ENCODE results near the gene SKOR1.

Gene SKOR1

DNA sequence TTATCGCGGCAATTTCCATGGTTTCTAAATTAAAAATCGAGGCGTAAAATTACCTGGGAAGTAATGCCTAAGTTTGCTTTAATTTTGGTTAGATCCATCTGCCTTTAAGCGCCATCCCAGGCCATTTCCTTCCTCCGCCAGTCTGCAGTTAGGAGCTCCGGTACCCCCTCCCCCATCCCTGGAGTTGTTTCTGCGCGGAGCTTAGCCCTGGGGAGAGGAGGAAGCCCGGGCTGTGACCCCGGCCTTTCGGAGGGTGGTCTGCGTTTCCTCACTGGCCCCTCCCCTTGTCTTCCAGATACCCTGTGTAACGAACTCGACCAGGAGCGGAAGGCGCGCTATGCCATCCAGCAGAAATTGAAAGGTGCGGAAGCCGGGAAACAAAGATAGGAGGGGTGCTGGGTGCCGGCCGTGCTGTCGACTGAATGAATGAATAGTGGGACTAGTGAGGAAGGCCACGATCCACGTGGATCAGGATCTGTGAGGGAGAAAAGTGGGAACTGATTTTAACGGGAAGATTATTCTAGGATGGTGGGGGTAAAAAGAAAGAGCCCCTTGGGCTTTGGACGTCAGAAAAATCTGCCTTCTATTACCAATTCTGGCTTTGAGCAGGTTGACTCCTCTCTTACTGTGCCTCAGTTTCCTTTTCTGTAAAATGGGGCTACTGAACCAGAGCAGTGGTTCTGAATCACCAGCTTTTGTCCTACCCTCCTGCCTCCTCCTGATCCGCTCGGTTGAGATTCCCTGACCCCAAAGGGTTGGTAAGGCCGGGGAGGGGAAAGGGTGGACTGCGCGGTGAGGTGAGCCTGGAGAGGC lies 7.8 kb downstream of the SKOR1 start:
- no peak for DNase-seq

DNA sequence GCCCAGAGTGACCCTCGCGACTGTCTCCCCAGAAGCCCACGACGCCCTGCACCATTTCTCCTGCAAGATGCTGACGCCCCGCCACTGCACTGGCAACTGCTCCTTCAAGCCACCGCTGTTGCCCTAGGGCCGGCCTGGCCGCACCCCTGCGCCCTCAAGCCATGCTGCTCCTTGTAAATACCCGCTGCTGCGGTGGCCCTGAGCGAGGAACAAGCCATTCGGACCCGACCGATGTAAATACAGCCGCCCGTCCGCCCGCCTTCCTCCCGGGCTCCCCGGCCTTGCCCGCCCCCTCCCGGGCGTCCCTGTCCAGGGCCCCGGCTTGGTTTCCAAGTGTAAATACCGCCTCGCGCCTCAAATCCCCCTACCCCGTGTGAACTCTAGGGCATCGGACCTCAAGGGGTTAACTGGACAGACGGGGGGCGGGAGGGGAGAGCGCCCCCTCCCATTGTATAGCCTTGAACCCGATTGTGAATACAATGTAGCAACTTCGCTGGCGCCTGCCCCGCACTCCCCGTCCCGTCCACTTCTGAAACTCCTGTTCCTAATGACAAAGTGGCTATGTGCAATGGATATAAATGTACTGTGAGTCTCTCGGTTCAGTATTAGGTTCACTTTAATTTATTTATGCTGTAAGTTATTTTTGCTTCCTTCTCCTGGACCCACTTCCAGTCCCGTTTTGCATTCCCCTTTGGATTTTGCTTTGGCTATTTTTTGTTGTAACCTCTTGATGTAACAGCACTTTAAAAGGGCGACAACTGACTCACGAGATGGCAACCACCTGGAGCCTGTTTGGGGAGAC lies 8.6 kb downstream of the SKOR1 start:
- peak in 1 of 51 donors; percentile 32 for DNase-seq

DNA sequence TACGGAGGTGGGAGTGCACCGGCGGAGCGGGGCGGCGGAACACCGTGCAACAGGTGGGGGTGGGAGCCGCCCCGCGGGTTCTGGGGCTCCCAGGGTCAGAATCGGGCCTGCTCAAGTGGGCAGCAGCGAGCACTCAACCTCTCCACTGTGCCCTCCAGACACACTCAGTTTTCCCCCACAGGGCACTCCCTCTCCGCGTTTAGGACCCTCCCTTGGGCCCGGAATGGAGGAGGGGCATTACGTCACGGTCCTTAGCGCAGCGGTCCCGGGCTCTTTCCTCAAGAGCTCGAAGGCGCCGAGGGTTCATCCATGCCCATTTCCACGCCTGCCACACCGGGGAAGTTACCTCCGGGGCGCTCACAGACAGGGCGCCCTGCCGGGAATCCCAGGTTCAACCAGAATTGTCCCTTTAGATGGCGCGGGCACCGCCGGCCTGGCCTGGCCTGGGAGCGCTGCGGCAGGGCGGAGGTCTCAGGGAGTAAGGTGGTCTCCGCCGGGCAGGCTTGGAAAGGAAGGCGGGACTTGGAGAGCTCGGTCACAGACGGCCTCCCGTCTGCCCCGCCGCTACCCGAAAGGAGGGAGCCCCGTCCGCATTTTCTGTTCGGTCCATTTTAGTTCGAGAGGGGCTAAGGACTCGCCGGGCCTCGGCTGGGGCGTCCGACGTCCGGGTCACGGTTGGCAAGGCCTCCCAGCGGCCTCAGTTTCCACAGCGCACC lies 9.4 kb downstream of the SKOR1 start:
- DNase-seq: no peak

DNA sequence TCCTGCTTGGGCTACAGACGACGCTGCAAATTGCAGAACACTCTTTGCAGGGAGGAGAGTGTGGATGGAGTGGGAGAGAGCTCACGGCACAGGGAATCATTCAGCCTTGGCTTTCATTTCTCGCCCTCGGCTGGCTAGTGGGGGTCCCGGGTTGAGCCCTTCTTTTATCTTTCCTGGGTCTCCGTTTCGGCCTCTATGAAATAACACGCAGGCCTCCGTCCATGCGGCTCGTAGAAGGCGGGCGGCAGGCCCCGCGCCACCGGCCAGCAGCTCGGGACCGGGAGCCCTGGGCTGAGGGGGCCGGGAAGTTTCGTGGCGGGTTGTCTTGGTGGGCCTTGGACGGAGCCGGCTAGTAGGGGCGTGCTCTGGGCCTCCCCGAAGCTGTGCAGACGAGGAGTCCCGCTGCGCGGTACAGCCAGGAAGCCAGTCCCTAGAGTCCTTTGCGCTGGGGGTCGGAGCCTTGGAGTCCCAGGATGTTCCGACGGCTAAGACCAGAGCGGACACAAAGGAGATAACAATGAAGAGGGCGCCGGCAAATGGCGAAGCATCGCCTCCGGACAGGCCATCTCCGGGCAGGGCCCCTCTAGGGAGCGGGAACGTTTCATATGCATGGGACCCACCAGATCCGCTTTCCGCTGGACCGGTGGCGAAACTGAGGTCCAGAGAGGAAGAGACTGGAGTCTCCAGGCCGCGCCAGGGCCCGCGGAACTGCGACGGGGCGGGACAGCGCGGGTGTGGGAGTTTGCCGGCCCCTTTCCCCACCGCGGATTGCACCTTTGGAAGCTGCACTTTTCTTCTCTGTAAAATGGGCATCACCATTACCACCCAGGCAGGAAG lies 10.2 kb downstream of the SKOR1 start:
- no peak for DNase-seq

DNA sequence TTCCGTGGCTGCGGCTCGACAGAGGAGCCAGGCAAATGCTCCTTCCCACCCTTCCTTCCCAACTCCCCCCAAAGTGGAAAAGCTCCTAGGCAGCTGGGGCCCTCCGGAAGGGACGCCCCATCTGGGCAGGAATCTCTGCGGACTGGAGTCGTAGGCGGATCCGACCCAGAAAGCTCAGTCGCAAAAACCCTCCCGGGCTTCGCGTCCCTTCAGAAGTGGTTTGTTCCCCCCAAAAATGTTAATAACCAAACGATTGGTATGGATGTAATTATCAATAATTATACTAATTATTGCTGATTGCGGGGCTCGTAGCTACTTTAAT lies 10.8 kb downstream of the SKOR1 start:
- no peak for DNase-seq

DNA sequence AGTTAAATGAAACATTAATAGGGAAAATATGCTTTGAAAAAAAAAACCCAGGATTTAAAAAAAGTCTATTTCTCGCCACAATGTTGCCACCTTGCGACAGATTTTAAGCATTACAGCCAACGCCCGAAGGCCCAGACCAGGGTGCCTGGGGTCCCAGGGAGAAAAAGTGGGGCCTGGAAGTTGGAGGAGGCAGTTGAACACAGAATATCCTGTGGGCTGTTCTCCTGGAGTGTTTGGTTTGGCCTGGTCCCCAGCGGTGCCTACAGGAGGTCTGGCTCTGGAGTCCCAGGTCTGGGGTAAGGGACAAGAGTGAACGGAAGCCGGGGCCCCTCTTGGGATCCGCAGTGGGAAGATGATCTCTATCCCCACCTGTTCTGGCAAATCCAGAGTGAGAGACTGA lies 11.2 kb downstream of the SKOR1 start:
- DNase-seq: peak in 13 of 51 donors; percentile 5 to 46 (median 17)

DNA sequence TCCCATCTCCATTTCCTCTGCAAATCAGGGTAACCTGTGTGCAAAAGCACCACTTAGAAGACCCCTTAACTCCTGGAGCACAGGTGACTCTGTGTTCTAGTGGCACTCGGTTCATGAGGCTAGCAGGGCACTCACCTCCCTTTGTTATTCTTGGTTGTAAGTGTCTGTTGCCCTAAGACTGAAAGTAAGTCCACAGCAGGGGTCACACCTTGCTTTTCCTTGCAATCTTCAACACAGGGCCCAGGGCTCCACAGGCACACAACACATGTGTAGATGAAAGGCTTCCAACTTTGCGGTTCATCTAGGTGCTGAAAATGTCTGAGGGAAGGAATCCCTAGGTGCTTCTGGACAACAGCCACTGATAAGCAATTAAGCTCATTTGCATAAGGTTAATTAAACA lies 11.6 kb downstream of the SKOR1 start:
- no peak for DNase-seq

DNA sequence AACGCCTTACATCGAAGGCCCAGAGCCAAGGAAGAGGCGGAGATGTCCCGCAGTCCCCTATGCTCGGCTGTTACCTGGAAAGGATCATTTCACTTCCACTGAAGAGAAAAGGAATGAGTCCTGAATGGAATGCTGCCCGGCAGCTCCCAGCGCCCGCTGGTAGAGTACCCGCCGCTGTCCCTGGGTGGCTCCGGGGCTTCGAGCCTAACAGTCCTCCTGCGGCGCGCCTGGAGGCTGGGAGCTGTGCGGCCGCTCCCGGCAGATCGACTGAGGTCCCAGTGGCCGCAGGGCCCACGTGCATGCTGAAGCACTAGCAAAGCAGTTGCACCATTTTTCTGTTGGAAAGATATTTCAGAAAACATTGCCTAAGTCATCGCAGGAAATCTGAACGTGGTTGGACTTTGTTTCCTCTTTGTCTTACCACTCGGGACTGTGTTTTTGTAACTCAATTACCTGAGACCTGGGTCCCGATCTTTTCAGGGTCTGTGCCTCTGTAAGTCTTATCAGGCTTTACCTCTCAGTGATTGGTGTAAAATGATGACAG lies 13.6 kb downstream of the SKOR1 start:
- peak in 35 of 51 donors; percentile 6 to 69 (median 41) for DNase-seq

DNA sequence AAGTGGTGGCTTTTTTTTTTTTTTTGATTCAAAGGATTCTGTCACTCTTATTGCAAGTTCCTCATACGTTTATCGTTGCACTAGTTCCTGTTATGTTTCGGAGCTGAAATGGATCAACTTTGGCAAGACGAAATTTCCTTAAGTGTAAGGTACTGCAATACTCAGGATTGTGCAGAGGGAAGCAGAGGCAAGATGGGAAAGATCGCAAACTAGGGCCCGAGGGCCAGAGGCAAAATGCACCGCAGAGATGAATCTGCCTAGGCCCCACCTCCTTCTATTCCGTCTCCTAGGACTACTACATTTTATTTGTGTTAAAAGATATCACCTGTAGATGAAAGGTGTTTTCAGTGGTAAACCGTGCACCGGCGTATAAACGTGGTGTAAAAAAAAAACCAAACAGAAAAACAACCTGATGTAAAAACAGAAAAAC lies 14.2 kb downstream of the SKOR1 start:
- DNase-seq: peak in 9 of 51 donors; percentile 12 to 82 (median 22)

DNA sequence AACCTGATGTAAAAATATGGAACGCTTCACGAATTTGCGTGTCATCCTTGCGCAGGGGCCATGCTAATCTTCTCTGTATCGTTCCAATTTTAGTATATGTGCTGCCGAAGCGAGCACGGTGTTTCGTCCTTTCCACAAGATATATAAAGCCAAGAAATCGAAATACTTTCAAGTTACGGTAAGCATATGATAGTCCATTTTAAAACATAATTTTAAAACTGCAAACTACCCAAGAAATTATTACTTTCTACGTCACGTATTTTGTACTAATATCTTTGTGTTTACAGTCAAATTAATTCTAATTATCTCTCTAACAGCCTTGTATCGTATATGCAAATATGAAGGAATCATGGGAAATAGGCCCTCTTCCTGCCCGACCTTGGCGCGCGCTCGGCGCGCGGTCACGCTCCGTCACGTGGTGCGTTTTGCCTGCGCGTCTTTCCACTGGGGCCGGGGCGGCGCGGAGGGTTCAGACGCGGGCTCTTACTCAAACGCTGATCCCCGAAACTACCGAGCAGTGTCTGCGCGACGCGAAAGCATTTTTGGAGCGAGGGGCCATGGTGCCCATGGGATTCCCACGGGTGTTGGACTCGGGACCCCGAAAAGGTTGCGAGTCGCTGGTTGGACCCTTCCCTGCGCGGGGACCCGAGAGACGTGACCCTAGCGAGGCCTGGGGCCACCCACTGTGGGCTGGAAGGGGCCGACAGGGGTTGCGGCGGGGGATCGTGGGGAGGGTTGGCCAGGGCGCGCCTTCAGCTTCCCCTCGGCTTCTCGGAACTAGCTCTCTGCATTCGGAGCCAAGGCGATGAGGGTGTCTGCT lies 14.8 kb downstream of the SKOR1 start, which contains the start of gene RNU6-1:
Gene RNU6-1 (minus strand): TSS at position 117 of the 820 bp plus-strand sequence.
- DNase-seq: peak; percentile 50 to 96 (median 87)

DNA sequence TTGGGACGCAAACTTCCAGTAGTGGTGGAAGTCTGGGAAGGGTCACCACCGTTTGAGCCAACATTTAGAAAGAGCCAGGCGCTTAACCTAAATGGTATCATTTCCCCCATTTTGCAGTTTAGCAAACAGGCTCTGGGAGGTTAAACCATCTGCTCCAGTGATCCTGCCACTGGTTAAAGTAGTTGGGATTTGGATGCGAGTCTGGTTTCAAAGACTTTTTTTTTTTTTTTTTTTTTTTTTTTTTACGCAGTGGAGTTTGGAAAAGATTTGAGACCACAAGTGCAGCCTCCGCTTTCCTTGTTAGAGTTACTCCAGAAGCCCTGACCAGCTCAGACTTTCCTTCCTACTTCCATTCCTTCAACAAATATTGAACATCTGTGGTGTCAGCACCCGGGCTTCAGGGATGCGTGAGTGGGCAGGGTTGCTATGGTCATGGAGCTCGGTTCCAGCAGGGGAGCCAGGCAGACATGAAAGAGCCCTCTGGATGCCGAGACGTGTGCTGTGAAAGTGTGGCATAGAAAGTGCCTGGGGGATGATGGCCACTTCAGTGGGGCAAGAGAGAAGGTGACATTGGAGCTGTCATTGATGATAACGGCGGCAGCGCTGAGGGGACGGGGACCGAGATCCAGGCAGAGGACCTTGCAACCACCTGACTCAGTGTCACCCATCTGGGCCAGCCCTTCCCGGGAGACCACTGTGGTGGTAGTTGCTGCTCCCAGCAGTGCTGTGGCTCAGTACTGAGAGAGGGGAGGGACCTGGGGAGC lies 15.6 kb downstream of the SKOR1 start:
- DNase-seq: peak in 18 of 51 donors; percentile 8 to 48 (median 40)

DNA sequence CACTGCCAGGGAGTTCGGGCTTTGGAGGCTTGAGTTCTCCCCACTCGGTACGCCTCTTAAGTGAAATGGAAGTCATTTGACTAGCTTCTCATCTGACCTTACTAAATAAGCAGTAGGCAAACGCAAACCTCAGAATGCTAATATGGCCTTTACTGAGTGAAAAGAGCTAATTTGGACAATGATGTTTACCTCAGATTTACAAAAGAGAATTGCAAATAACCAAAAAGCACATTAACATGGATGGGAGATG lies 16.1 kb downstream of the SKOR1 start:
- no peak for DNase-seq

DNA sequence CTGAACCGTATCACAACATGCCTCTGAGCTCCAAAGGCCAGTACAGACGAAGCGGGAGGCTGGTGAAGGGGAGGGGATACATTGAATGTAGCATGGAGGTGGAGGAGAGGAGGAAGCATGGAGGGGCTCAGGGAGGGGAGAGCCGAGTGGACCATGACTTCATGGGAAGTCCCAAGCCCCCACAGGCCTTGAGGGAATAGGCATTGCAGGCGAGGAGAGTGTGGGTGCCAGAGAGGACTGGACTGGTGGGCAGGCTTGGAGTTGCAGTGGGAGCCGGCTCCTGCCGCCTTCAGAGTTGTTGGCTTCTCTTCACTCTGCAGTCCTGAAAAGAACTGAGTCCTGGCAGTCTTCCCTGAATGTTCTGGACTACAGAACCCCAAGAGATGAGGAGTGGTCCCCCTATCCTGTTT lies 17.8 kb downstream of the SKOR1 start:
- no peak for DNase-seq

DNA sequence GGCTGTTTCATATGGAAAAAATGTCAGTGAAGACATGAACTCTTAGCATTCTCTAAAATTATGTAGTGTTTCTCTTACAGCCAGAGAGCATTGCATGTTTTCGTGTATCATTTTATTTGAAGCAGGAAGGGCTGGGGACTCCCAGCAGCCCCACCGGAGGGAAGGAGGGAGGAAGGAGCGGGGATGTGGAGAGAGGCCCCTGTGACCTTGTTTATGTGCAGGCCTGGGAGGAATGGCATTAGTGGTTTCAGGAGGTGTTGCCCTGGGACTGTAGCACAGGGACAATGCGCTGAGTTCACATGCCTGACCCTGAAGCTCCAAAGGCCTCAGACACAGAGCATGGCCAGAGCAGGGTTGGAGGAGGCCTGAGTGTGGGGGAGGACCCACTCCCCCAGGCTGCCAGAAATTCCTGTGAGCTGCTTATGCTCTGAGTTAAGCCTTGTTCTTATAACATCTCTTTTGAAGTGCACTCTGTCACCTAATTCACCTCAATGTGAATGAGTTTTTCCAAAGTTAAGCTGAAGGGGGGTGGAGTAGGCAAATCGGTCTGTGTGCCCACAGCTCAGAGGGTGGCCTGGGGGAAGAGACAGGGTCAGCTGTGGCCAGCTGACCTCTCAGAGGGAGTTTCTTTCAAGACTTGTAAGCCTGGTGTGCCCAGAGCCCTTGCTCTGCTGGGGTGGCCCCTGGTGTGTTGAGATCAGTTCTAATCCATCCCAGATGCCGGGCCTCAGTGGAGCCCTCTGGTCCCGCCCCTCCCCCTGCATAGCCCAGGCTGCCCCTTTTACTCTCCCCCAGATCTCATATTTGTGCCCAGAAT lies 18.5 kb downstream of the SKOR1 start:
- no peak for DNase-seq

DNA sequence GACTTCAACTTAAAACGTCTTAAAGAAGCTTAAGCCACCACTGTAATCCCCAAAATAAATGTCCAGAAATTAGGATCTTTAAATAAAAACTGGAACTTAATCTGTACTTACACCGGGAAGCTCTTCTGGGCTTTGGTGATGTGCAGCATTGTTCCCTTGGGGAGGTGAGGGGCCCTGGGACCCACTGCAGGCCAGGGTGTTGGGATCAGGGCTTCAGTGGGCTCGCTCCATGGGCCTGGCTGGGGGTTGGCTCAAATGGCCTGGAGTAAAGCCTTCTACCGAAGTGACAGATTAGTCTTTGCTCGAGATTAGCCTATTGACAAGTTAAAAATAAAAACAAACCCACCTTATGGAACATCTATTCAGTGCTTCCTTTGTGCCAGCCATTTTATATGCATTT lies 20.7 kb downstream of the SKOR1 start:
- no peak for DNase-seq

DNA sequence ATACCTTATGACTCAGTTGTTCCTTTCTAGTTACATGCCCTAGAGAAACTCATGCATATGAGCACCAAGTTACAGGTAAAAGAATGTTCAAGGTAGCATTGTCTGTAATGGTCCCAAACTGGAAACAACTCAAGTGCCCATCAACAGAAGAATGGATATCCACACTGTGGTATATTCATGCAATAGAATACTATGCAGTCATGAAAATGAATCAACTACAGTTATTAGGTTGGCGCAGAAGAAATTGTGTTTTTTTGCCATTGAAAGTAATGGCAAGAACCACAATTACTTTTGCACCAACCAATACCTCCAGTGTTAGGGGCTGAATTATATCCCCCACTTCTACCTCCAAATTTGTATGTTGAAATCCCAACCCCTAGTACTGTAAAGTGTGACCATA lies 24.2 kb downstream of the SKOR1 start:
- no peak for DNase-seq

DNA sequence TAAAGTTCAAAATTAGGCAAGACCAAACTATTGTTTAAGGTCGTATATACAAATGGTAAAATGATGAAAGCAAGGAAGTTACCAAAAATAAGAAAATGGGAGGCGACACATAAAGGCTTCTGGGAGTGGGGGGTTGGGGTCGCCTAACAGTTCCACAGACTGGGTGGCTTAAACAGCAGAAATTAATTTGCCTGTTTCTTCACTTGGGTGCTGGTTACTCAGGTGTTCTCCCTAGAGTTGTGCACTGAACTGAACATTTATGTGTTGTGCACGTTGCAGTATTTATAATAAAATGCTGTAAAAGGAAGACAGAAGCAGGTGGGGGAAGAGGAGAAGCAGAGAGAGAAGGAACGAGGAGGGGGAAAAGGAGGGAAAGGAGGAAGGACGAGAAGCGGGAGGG lies 25.0 kb downstream of the SKOR1 start:
- DNase-seq: no peak

DNA sequence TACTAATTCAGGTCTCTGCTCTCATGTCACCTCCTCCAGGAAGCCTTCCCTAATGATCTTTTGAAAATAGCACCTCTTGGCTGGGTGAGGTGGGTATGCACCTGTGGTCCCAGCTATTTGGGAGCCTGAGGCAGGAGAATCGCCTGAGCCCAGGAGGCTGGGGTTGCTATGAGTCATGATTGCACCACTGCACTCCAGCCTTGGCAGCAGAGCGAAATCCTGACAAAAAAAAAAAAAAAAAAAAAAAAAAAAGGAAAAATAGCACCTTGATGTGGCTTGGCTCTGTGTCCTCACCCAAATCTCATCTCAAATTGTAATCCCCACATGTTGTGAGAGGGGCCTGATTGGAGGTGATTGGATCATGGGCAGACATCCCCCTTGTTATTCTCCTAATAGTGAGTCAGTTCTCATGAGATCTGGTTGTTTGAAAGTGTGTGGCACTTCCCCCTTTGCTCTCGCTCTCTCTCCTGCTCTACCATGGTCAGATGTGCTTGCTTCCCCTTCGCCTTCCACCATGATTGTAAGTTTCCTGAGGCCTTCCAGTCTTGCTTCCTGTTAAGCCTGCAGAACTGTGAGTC lies 25.8 kb downstream of the SKOR1 start:
- no peak for DNase-seq

All from hypothalamus (tissue), 51 donors.